HG03460 (cell line): ENCODE measurements around the gene AOC1.
A peak's percentile ranks its signal among the peaks of the same experiment; 100 is the strongest.
"Not testable (repeated sequence)": the region's sequence is repeated elsewhere in the genome, so short reads cannot be mapped to it uniquely, and the experiment has no call there.

Experiments
- ATAC-seq: cut with Tn5 transposase; IDR thresholded peaks from one replicate; pipeline ENCODE4 v1.9.1; 2021; ENCODE audit not compliant: unreplicated experiment

Gene AOC1

DNA sequence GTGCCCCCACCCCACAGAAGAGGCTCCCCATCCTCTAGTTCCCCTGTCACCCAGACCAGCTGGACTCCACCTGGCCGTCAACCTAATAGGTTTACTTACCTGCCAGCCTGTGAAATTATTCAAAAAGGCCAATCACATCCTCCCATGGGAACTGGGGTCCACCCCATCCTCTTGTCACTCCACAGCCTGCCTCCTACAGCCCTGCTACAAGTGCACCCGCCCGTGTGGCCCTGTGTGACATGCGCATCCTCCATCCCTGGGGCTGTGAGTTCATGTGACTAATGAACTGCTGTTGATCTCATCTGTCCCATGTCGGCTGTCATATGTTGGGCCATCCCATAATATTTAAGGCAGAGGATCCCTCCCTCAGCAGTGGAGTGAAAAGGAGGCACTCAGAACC, 39.4 kb downstream of the AOC1 start:
- ATAC-seq, result no peak

- no peak for ATAC-seq
Observed at GRCh38 chr7:150895809-150896208, 43.5 kb downstream of the AOC1 start.

DNA sequence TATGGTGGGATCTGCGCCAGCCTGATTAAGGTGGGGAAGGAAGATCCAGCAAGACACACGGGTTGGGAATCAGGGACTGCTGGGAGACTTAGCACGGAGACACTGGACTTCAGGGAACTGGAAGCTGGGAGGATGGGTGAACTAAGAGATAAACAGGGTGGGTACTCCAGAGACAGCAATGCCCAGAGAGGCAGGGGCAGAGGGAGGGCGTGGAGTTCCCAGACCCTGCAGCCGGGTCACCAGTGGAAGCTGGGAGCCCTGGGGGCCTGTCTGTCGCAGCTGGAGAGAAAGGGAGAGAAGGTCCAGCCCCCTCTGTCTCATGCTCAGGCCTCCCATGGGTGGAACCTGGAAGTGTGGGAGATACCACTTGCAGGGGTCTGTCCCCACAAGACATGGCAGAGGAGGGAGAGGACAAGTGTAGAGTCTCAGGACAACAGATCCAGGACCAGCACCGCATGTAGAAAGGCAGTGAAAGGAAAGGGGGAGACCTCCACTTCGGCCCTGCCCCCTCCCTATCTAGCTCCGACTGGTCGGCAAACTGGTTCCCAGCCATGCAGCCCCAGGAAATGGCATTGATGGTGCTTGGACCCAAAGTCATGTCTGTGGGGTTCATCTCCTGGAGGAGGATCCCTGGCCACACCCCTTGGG, 44.4 kb downstream of the AOC1 start:
- no peak for ATAC-seq

DNA sequence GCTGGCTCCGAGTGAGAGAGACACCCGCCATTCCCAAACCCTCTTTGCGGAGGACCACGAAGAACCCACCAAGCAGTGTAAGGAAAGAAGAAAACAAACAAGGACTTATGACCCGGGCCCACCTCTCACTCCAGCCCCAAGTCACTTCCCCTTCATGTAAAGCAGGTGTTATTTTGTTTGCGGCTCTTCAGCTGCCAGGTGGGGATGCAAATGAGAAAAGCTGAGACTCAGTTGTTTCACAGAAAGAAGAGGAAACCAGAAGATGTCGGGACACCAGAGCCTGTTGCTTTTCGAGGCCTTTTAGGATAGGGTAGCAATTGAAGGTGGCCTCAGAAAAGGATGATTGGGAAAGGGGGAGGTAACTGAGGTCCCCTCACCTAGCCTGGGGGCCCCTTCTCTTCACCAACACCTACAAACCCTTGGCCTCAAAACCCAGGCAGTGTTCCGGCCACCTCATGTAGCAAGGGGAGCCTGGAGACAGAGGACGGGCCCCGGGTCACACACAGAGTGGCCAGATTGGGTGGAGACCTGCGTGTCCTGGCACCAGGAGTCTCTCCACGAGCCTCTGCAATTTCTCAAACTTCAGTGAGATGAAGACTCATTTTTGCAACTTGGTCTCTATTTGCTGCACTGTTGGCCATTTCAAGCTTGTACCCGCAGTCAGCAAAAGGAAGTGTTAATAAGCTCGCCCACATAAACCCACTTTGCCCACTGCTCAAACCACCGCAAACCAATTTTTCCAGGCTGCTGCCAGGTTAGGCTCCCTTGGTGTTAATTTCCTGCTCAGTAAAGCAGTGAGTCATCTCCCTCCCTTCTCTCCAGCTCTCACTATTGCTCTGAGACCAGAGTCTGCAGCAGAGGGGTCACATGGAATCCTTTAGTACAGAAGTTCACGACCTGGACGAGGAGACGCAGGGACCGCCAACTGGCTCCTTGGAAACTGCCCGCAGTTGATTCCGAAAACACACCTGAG, 45.5 kb downstream of the AOC1 start:
- peak; percentile 71 for ATAC-seq

- ATAC-seq, result peak; percentile 58
Observed at GRCh38 chr7:150898475-150899011, 46.2 kb downstream of the AOC1 start.

- no peak for ATAC-seq
Observed at GRCh38 chr7:150900675-150901074, 48.4 kb downstream of the AOC1 start.

GRCh38 chr7:150901160-150902035, 49.1 kb downstream of the AOC1 start:
- no peak for ATAC-seq

- no peak for ATAC-seq
Observed at GRCh38 chr7:150902078-150903033, 50.0 kb downstream of the AOC1 start.

- ATAC-seq, result no peak
Observed at GRCh38 chr7:150903606-150904005, 51.3 kb downstream of the AOC1 start.

- ATAC-seq, result no peak
Observed at GRCh38 chr7:150904011-150904909, 51.9 kb downstream of the AOC1 start.

DNA sequence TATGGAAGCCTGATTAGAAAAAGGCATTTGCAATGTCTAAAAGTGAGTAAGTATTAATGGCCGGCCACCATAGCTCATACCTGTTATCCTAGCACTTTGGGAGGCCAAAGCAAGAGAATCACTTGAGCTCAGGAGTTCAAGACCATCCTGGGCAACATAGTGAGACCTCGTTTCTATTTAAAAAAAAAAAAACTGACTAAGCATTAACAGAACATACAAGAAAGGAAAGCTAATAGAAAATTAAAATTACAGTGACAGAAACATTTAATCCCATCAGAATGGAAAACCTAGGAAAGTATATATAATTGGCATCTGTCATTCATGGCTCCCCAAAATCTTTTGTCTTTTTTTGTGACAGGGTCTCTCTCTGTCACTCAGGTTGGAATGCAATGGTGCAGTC, 55.9 kb downstream of the AOC1 start:
- no peak for ATAC-seq

GRCh38 chr7:150909200-150909995, 57.1 kb downstream of the AOC1 start:
- ATAC-seq, result no peak

GRCh38 chr7:150910305-150910995, 58.1 kb downstream of the AOC1 start:
- ATAC-seq, result not testable (repeated sequence)

GRCh38 chr7:150910996-150911422, 58.7 kb downstream of the AOC1 start:
- no peak for ATAC-seq
